Epithelial cell of proximal tubule (primary cell): Measurements from ENCODE around the gene PLPP7. TPM values are rescaled to one million over a fixed set of nuclear protein-coding genes. Genes with fewer than 3 reads are reported as not detected.
"Not testable (repeated sequence)": the region's sequence is repeated elsewhere in the genome, so short reads cannot be mapped to it uniquely, and the experiment has no call there.

ENCODE experiments used
- DNase-seq: peaks from one replicate; pipeline ENCODE4 v3.0.0-alpha.2; 2011; ENCODE audit warnings: low read depth
- H3K4me3 ChIP-seq: 2 replicates; pipeline ENCODE4 v1.5.1; 2011; ENCODE audit warnings: low read depth, mild to moderate bottlenecking, low read length
- total RNA-seq: library from RNA; depleted of rRNA; stranded (reverse); fragments of >200 nt; gene quantifications from 2 replicates; pipeline ENCODE4 v1.2.3, GENCODE V29; 2015
- TF ChIP-seq, protein P1 (sequence below): conservative IDR thresholded peaks from 2 replicates; pipeline ENCODE4 v1.5.1; 2012; ENCODE audit warnings: low read depth, mild to moderate bottlenecking, low read length

PLPP7 gene
- total RNA-seq, 1 donor from 2014 or later, result 2.2 TPM

DNA sequence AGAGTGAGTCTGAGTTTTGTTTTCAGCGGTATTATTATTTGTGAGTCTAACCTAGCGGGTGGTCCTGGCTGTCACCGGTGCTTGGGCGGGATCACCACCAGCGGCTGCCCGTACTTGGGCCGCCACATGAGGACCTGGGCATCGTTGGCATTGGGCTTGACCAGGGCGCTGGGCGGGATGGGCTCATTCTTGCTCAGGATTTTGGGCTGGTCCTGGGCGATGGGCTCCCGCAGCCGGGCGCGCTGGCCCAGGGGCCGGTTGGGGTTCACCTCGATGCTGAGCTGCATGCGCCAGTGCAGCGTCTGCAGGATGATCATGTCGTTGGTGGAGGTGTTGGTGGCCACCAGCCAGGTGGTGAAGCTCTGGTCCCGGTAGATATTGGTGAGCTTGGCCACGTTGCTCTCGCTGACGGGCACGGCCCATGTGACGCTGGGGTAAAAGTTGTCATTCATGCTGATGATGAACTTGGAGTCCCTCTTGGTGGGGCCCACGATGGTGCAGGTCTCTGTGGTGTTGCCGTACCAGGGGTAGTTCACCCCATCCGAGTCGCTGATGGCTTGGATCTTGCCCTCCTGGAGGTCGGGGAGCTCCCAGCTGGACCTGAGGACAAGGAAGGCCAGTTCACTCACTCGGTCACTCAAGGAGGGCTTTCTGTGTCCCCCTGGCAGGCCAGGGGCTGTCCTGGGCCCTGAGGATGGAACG, 28.6 kb upstream of the PLPP7 start:
- H3K4me3 ChIP-seq, result no peak overlapping the region
- TF ChIP-seq, protein P1, sequence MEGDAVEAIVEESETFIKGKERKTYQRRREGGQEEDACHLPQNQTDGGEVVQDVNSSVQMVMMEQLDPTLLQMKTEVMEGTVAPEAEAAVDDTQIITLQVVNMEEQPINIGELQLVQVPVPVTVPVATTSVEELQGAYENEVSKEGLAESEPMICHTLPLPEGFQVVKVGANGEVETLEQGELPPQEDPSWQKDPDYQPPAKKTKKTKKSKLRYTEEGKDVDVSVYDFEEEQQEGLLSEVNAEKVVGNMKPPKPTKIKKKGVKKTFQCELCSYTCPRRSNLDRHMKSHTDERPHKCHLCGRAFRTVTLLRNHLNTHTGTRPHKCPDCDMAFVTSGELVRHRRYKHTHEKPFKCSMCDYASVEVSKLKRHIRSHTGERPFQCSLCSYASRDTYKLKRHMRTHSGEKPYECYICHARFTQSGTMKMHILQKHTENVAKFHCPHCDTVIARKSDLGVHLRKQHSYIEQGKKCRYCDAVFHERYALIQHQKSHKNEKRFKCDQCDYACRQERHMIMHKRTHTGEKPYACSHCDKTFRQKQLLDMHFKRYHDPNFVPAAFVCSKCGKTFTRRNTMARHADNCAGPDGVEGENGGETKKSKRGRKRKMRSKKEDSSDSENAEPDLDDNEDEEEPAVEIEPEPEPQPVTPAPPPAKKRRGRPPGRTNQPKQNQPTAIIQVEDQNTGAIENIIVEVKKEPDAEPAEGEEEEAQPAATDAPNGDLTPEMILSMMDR, result no peak
- no peak for DNase-seq

DNA sequence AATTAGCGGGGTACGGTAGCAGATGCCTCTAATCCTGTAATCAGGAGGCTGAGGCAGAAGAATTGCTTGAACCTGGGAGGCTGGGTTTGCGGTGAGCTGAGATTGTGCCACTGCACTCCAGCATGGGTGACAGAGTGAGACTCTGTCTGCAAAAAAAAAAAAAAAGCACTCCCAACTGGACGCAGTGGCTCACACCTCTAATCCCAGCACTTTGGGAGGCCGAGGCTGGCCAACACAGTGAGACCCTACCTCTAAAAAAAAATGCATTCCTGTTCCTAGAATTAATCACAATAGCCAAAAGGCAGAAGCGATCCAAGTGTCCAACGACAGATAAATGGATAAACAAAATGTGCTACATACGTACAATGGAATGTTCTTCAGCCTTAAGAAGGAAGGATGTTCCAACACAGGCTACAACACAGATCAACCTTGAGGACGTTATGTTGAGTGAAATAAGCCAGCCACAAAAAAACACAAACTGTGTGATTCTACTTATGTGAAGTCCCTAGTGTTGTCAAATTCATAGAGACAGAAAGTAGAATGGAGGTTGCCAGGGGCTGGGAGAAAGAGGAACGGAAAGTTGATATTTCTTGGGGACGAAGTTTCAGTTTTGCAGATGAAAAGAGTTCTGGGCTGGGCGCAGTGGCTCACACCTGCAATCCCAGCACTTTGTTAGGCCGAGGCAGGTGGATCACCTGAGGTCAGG, 27.0 kb upstream of the PLPP7 start:
- no peak overlapping the region for H3K4me3 ChIP-seq
- DNase-seq, result no peak
- TF ChIP-seq, protein P1, result no peak

DNA sequence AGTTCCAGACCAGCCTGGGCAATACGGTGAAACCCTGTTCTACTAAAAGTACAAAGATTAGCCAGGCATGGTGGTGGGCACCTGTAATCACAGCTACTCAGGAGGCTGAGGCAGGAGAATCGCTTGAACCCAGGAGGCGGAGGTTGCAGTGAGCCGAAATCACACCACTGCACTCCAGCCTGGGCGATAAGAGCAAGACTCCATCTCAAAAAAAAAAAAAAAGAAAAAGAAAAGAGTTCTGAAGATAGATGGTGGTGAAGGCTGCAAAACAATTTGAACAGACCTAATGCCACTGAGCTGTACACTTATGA, 26.5 kb upstream of the PLPP7 start:
- not testable (repeated sequence) for H3K4me3 ChIP-seq, DNase-seq

DNA sequence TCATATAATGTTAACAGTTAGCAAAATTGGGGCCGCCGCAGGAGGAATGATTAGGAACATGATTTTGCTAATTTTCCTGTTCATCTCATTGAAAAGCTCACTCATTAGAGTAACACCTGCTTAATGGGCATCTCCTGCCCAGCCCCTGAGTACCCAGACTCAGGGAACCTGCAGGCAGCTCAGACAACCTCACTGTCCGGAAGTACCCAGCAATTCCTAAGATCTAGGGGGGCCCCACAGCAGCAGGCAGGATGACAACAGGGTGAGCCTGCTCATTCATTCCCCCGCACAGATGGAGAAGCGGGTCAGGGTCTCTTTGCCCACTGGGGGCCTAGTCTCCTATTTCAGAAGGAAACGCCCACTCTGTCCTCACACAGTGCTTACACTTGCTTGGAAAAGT, 25.8 kb upstream of the PLPP7 start:
- no peak overlapping the region for H3K4me3 ChIP-seq

DNA sequence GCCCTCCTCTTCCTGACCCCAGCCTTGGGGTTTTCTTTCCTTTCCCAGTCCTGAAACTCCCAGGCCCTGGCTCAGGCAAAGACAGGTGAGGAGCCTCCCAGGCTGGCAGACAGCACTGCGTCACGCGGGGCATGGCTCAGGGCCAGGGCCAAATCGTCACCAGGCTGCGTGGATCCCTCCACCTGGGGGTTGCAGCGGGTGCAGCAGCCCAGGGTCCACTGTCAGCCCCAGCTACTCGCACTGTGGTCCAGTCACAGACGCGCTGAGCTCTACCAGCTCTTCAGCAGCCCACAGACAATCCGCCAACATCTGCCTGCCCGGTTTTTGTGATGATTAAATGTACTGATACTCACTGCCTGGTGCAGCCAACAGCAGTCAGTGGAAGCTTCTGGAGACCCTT, 25.3 kb upstream of the PLPP7 start:
- DNase-seq, result no peak
- no peak overlapping the region for H3K4me3 ChIP-seq
- TF ChIP-seq, protein P1, result no peak

More for the DNA sequence above, 25.8 kb upstream of the PLPP7 start:
- TF ChIP-seq, protein P1, result no peak
- no peak for DNase-seq

DNA sequence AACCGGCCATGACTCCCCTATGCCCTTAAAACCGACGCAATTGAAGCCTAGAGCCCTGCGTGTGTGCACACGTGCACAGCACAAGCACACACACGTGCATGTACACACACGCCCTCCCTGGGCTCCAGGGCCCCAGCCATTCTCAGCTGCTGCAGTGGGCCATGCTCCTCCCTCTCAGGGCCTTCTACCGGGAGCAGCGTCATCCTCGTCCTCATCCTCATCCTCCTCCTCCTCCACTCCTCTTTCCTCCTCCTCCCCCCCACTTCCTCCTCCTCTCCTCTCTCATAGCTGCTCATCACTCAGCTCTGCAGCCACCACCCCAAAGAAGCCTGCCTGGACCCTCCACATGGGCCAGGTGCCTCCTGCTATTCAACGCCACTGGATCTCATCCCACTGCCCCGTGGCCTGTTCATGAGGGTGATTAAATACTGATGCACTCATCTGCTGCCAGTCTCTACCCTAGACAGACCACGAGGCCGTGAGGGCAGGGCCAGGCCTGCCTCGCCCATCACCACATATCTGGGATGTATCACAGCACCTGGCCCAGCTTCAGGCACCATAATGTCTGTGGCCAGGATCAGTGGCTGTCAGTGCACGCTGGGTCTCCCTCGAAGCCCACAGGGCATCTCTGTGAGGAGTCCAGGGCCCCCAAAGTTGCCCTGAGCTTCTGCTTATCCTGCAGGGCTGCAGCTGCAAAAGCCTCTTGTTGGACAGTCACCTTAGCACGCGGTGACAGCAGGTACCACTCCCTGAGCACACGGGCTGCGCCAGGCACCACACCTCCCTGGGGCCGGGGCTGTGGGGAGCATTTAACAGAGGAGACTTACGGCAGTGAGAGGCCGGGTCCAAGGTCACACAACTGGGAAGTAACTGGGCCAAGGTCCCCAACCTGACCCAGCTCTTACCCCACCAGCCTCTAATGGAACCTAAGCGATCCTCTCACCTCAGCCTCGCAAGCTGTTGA, 23.0 kb upstream of the PLPP7 start:
- H3K4me3 ChIP-seq, result no peak overlapping the region
- TF ChIP-seq, protein P1, result no peak
- DNase-seq, result no peak
